Panc1 (cell line): Measurements from ENCODE around the gene SLC39A10. TPM values are rescaled to one million over a fixed set of nuclear protein-coding genes. Genes with fewer than 3 reads are reported as not detected.
"Not testable (repeated sequence)": the region's sequence is repeated elsewhere in the genome, so short reads cannot be mapped to it uniquely, and the experiment has no call there.

Source experiments
- ATAC-seq: fragments of 200-7000 bp; cut with Tn5 transposase; 2 replicates; pipeline ENCODE4 v1.9.1; 2020; ENCODE audit warnings: mild to moderate bottlenecking, moderate library complexity
- BruUV-seq: library from RNA; stranded (reverse); fragments of 400-500 nt; replicated peaks from 2 replicates; lab custom pipeline; 2021; lab: Mats Ljungman, UMichigan
- CTCF ChIA-PET: fragments of 300-600 bp; sonication (Branson Sonifier 250); formaldehyde crosslinking; loops from one replicate; lab custom pipeline; 2022; ENCODE audit warnings: antibody characterized with exemption; lab: Charles Lee
- POLR2A ChIA-PET: fragments of 300-600 bp; sonication (Branson Sonifier 250); formaldehyde crosslinking; loops from one replicate; lab custom pipeline; 2022; ENCODE audit warnings: antibody characterized with exemption; lab: Charles Lee
- DNase-seq: peaks from one replicate; pipeline ENCODE4 v3.0.0-alpha.2; 2010; ENCODE audit warnings: low read depth, low spot score
- H3K27ac ChIP-seq: 2 replicates; pipeline ENCODE4 v1.5.1; 2011; ENCODE audit warnings: mild to moderate bottlenecking, low read length, inconsistent platforms
- H3K27me3 ChIP-seq: fragments of 200-500 bp; sonication (Bioruptor generic); 2 replicates; pipeline ENCODE4 v1.6.0; 2014; ENCODE audit warnings: low read length, inconsistent platforms; ENCODE audit not compliant: control insufficient read depth, insufficient read depth
- H3K36me3 ChIP-seq: fragments of 200-500 bp; sonication (Bioruptor generic); 2 replicates; pipeline ENCODE4 v1.5.1; 2014; ENCODE audit warnings: inconsistent platforms, mild to moderate bottlenecking, low read length, moderate library complexity; ENCODE audit not compliant: control insufficient read depth, insufficient read depth
- H3K4me1 ChIP-seq: 2 replicates; pipeline ENCODE4 v1.5.1; 2011; ENCODE audit warnings: inconsistent platforms, mild to moderate bottlenecking, low read length, moderate library complexity; ENCODE audit not compliant: control insufficient read depth, insufficient read depth
- H3K4me3 ChIP-seq, 2 experiments: 2 replicates each; pipeline ENCODE4 v1.5.1; 2011 to 2012; ENCODE audit warnings: low read depth in 2 of 2, low read length in 2 of 2, mild to moderate bottlenecking in 2 of 2, inconsistent platforms in 1 of 2, moderate library complexity in 1 of 2
- H3K9me3 ChIP-seq: fragments of 200-500 bp; sonication (Bioruptor generic); 2 replicates; pipeline ENCODE4 v1.5.1; 2014; ENCODE audit warnings: low read depth, mild to moderate bottlenecking, inconsistent platforms, low read length, moderate library complexity; ENCODE audit not compliant: control insufficient read depth, insufficient read depth
- POLR2AphosphoS5 ChIP-seq: IDR thresholded peaks from 2 replicates; pipeline ENCODE4 v1.6.1; 2012; ENCODE audit warnings: mild to moderate bottlenecking, low read depth, low read length, moderate library complexity
- SIN3A ChIP-seq: IDR thresholded peaks from 2 replicates; pipeline ENCODE4 v1.6.1; 2012; ENCODE audit warnings: low read depth, mild to moderate bottlenecking, low read length, moderate library complexity, borderline replicate concordance; ENCODE audit not compliant: insufficient read depth
- TCF7L2 ChIP-seq: IDR thresholded peaks from 2 replicates; pipeline ENCODE4 v1.6.1; 2011; ENCODE audit warnings: mild to moderate bottlenecking, low read depth, low read length, inconsistent platforms
- in situ Hi-C: cut with HindIII; loops from 2 replicates; pipeline ENCODE4 v1.10.0; 2016; ENCODE audit warnings: low sequenced_read_pairs, low pct_unique_long_range_greater_than_20kb
- intact Hi-C: fragments of 100-400 bp; cut with micrococcal nuclease; formaldehyde crosslinking; loops from one replicate; pipeline ENCODE4 v1.10.0; 2022; ENCODE audit not compliant: unreplicated experiment
- total RNA-seq: library from RNA; stranded (reverse); gene quantifications from one replicate; pipeline ENCODE4 v1.2.1, GENCODE V29; 2021; ENCODE audit not compliant: unreplicated experiment
- TF ChIP-seq, protein P1 (sequence below): fragments of 450-650 bp; IDR thresholded peaks from 2 replicates; pipeline ENCODE4 v1.5.1; 2017; ENCODE audit warnings: mild to moderate bottlenecking
- TF ChIP-seq, protein P2 (sequence below), 2 experiments: IDR thresholded peaks; 2 replicates each; pipeline ENCODE4 v1.6.1; 2011 to 2012; ENCODE audit warnings: low read depth in 2 of 2, control low read depth in 1 of 2, low read length in 1 of 2, mild to moderate bottlenecking in 1 of 2, moderate library complexity in 1 of 2; ENCODE audit not compliant: insufficient read depth in 1 of 2

Gene SLC39A10
- total RNA-seq, 1 experiment from 2014 or later = 45.9 TPM

DNA sequence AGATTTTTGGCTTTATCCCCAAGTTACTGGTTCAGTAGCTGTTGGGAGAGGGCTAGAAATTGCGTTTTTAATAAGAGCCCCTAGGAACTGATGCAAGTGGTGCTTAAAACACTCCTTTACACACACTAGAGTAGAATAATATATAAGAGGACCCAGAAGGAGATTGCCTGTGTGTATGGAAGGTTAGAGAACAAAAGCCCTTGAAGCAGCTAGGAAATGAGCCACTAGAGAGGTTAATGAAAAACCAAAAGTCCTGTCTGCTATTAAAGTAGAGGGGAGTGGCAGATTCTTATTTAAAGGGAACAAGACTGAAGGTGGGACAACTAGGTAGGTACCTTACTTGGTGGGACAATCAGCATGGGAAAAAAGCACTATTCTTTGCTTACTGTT lies 14.4 kb upstream of the SLC39A10 start:
- TF ChIP-seq POLR2AphosphoS5 = no peak
- TF ChIP-seq, protein P1, sequence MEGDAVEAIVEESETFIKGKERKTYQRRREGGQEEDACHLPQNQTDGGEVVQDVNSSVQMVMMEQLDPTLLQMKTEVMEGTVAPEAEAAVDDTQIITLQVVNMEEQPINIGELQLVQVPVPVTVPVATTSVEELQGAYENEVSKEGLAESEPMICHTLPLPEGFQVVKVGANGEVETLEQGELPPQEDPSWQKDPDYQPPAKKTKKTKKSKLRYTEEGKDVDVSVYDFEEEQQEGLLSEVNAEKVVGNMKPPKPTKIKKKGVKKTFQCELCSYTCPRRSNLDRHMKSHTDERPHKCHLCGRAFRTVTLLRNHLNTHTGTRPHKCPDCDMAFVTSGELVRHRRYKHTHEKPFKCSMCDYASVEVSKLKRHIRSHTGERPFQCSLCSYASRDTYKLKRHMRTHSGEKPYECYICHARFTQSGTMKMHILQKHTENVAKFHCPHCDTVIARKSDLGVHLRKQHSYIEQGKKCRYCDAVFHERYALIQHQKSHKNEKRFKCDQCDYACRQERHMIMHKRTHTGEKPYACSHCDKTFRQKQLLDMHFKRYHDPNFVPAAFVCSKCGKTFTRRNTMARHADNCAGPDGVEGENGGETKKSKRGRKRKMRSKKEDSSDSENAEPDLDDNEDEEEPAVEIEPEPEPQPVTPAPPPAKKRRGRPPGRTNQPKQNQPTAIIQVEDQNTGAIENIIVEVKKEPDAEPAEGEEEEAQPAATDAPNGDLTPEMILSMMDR = no peak
- TF ChIP-seq, protein P2, sequence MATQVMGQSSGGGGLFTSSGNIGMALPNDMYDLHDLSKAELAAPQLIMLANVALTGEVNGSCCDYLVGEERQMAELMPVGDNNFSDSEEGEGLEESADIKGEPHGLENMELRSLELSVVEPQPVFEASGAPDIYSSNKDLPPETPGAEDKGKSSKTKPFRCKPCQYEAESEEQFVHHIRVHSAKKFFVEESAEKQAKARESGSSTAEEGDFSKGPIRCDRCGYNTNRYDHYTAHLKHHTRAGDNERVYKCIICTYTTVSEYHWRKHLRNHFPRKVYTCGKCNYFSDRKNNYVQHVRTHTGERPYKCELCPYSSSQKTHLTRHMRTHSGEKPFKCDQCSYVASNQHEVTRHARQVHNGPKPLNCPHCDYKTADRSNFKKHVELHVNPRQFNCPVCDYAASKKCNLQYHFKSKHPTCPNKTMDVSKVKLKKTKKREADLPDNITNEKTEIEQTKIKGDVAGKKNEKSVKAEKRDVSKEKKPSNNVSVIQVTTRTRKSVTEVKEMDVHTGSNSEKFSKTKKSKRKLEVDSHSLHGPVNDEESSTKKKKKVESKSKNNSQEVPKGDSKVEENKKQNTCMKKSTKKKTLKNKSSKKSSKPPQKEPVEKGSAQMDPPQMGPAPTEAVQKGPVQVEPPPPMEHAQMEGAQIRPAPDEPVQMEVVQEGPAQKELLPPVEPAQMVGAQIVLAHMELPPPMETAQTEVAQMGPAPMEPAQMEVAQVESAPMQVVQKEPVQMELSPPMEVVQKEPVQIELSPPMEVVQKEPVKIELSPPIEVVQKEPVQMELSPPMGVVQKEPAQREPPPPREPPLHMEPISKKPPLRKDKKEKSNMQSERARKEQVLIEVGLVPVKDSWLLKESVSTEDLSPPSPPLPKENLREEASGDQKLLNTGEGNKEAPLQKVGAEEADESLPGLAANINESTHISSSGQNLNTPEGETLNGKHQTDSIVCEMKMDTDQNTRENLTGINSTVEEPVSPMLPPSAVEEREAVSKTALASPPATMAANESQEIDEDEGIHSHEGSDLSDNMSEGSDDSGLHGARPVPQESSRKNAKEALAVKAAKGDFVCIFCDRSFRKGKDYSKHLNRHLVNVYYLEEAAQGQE (IDR thresholded peaks at IDR 0.05; ENCODE audit: insufficient read depth in 1 of 2, low read depth in 2 of 2, low read length in 1 of 2) = no peak
- no peak for TF ChIP-seq SIN3A
- TF ChIP-seq TCF7L2 = no peak
- CTCF ChIA-PET = no interaction called here
- POLR2A ChIA-PET = no interaction called here

DNA sequence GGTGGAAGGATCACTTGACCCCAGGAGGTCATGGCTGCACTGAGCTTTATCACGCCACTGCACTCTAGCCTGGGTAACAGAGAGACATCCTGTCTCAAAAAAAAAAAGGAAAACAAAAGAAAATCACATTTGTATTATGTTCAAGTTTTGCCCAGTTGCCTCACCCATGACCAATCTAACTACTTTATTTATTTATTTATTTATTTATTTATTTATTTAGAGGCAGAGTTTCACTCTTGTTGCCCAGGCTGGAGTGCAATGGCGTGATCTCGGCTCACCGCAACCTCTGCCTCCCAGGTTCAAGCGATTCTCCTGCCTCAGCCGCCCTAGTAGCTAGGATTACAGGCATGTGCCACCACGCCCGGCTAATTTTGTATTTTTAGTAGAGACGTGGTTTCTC lies 12.3 kb upstream of the SLC39A10 start:
- H3K4me3 ChIP-seq, POLR2A ChIA-PET, CTCF ChIA-PET, H3K27me3 ChIP-seq, BruUV-seq, H3K4me1 ChIP-seq, H3K27ac ChIP-seq, in situ Hi-C loops, DNase-seq, ATAC-seq, intact Hi-C loops, H3K36me3 ChIP-seq, H3K9me3 ChIP-seq: not testable (repeated sequence)

More for the DNA sequence above, 14.4 kb upstream of the SLC39A10 start:
- no peaks in the 10 kb centered on the region for H3K36me3 ChIP-seq
- no peak overlapping the region for H3K4me3 ChIP-seq
- no peak for DNase-seq
- H3K9me3 ChIP-seq = no peaks in the 10 kb centered on the region
- no peak for ATAC-seq
- H3K27me3 ChIP-seq = no peaks in the 10 kb centered on the region
- H3K27ac ChIP-seq = no peak overlapping the region
- no TSS peak for BruUV-seq
- no peaks in the 10 kb centered on the region for H3K4me1 ChIP-seq
- intact Hi-C loops (no loop called here), in situ Hi-C loops (no loop called here)

DNA sequence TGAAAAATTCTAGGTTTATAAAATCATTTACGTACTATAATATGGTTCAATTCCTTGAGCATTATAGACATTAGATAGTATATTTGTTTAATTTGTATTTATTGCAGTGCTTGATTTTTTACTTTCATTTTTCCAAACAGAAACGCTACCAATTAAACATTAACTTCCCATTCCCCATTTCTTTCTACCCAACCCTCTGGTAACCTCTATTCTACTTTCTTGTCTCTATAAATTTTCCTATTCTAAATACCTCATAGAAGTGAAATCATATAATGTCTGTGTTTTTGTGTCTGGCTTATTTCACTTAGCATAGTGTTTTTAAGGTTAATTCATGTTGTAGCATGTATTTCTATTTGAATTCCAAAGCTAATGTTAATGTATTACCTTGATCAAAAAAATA lies 11.6 kb upstream of the SLC39A10 start:
- BruUV-seq = no TSS peak
- TF ChIP-seq, protein P2 (IDR thresholded peaks at IDR 0.05; ENCODE audit: insufficient read depth in 1 of 2, low read depth in 2 of 2, low read length in 1 of 2) = no peak
- no peak for TF ChIP-seq POLR2AphosphoS5
- no peak for TF ChIP-seq TCF7L2
- no peak for TF ChIP-seq SIN3A
- TF ChIP-seq, protein P1 = no peak
- no peaks in the 10 kb centered on the region for H3K27me3 ChIP-seq
- CTCF ChIA-PET = no interaction called here
- no peak overlapping the region for H3K4me3 ChIP-seq
- ATAC-seq (no peak), DNase-seq (no peak)
- POLR2A ChIA-PET = no interaction called here
- intact Hi-C loops = no loop called here
- no peaks in the 10 kb centered on the region for H3K36me3 ChIP-seq
- no peaks in the 10 kb centered on the region for H3K9me3 ChIP-seq
- in situ Hi-C loops = no loop called here
- no peaks in the 10 kb centered on the region for H3K4me1 ChIP-seq
- H3K27ac ChIP-seq = no peak overlapping the region
